ENCODE data around the gene CTNNA2.

DNA sequence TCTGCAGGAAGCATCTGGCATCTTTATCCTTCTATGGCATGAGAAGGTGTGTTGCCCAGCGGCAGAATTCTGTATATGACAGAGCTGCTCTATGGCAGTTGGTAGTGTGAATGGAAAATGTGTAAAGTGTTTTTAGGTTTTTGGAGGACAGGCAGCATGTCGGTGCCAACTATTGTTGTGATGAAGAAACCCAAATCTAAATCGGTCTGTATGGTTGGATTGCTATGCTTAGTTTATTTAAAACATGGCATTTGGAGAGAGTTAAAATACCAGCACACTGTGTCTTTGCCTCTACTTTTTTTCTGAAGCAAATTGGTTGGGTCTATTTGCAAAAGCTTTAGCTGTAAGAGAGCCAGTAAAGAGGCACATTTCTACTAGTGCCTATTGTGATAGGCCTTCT is 136.7 kb downstream of the CTNNA2 start:
- no peak for TF ChIP-seq GLIS3 (CRISPR knock-in tag; IDR thresholded peaks at IDR 0.05)
- TF ChIP-seq PPARA (CRISPR knock-in tag; IDR thresholded peaks at IDR 0.05; ENCODE audit: borderline replicate concordance): no peak
- TF ChIP-seq ZNF8 (CRISPR knock-in tag; IDR thresholded peaks at IDR 0.05): no peak
- TF ChIP-seq CREB5 (CRISPR knock-in tag; IDR thresholded peaks at IDR 0.05; ENCODE audit: low read depth): no peak
- TF ChIP-seq PATZ1 (CRISPR knock-in tag; IDR thresholded peaks at IDR 0.05; ENCODE audit: borderline replicate concordance): no peak
- TF ChIP-seq OSR1 (CRISPR knock-in tag; IDR thresholded peaks at IDR 0.05): no peak
- TF ChIP-seq SNAI2 (CRISPR knock-in tag; IDR thresholded peaks at IDR 0.05): no peak
- no peak for TF ChIP-seq RARB (CRISPR knock-in tag; IDR thresholded peaks at IDR 0.05)
- no peak for TF ChIP-seq ZNF565 (CRISPR knock-in tag; conservative IDR thresholded peaks at IDR 0.05; ENCODE audit: low read depth)
- TF ChIP-seq ISL1 (CRISPR knock-in tag; IDR thresholded peaks at IDR 0.05): no peak
- TF ChIP-seq ESRRG (CRISPR knock-in tag; IDR thresholded peaks at IDR 0.05): no peak
- TF ChIP-seq TSHZ2 (CRISPR knock-in tag; IDR thresholded peaks at IDR 0.05): no peak
- no peak for TF ChIP-seq ZFP30 (CRISPR knock-in tag; IDR thresholded peaks at IDR 0.05)
